NK-92 (cell line): ENCODE data around the gene CCDC12.

Experiments used
- DNase-seq: peaks from one replicate; lab custom pipeline; 2025; ENCODE audit not compliant: unreplicated experiment; lab: John Stamatoyannopoulos, UW

CCDC12 gene

GRCh38 chr3:46895761-46896160 lies 80.8 kb downstream of the CCDC12 start:
- no peak for DNase-seq

DNA sequence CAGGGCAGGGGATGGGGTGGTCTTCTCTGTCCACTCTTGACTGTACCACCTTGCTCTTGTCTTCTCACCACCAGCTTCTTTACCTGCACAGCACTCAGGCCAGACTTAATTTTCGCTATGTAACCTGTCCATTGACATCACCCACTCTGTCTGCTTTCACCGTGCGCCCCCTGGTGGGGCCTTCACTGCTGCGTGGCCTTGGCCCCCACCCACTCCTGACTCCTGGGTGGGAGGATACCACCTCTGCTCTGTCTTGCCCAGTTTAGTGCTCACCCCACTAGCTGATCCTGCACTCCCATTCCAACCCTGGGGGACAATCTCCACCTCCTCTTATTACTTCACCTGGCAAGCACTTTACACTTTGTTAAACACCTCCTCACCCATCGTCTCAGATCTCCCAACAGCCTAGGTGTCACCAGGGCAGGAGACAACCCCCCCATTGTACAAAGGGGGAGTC lies 81.3 kb downstream of the CCDC12 start:
- DNase-seq, result no peak

DNA sequence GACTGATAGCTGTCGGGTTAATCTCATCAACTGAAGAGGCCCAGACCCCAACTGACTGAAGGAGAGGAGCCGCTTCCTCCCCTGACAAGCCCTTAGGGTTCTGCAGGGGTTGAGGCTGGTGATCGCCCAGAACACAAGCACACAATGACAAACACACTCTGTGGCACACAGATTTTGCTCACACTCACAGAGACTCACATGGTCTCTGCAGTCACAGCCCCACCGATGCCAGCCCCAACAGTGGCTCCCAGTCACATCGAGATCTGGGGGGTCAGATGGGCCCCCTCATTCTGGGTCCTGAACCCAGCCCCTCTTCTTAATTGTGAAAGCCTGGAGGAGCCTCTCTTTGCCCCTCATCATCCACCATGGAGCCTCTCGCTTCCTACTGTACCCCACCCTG lies 82.3 kb downstream of the CCDC12 start:
- DNase-seq, result no peak

GRCh38 chr3:46893763-46894162 lies 82.8 kb downstream of the CCDC12 start:
- DNase-seq, result no peak

- no peak for DNase-seq
These were observed 83.3 kb downstream of the CCDC12 start for GRCh38 chr3:46893146-46893748.

GRCh38 chr3:46892285-46893145 lies 84.0 kb downstream of the CCDC12 start:
- no peak for DNase-seq

DNA sequence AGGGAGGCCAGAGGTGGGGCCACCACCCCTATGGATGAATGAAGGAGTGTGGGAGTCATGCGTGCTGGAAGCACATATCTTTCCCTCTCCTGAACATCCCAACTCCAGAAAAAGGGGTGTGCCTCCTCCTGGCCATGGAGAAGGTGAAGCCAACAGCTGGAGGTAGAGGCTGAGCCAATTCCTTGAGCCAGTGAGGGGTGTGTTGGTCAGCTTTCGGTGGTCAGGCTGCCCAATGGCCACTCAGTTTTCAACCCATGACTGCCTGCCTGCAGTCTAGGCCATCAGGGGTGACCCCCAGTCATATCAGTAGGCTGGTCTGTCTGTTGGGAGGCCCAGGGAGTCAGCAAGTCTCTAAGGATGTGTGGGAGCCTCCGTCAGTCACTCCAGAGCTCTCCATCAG lies 85.4 kb downstream of the CCDC12 start:
- no peak for DNase-seq

GRCh38 chr3:46890132-46890531 lies 86.4 kb downstream of the CCDC12 start:
- no peak for DNase-seq

DNA sequence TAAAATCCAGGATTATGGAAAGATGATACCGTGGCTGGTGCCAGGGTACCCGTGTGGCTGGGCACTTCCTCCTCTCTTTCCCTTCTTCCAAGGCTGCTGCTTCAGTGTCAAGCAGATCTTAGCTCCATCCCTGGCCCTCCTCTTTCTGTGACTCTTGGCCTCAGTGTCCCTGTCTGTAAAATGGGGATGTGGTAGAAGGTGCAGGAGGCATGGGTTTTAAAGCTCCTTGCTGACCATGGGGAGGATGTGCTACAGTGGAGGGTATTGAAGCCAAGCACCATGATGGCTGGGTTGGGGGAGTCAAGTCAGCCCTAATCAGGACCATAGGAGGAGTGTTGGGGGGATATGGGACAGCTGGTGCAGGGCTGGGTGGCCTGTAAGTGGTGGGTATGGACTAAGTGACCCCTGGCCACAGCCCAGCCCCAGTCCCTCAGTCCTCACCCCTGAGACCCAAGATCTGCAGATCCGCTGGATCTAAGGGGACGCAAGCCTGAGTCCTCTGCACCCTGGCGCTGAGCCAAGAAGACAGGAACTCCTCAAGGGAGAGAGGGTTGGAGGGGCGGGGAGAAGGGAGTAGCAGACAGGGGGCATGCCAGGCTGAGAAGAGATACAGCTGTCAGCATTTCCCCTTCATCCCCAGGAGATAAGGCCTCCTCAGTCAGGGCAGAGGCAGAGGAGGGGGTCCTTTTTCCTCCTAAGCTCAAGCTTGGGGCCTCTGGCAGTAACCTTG lies 87.0 kb downstream of the CCDC12 start:
- DNase-seq, result no peak

DNA sequence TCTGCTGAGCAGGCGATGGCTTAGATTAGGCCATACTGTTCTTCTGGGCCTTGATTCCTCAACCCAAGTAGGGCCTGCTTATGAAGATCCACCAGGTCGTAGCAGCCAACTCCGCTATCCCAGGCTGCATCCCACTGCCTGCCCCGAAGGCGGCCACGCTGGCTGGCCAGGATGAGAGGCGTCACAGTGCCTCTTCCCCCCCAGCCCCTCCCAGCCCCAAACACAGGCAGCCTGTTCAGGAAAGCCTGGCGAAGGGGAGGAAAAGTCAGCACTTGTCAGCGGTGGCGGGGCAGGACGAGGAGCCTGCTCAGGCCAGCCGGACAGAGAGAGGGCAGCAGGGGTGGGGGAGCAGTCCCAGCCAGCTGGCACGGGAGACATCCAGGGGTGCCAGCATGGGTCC lies 87.8 kb downstream of the CCDC12 start:
- DNase-seq, result no peak

DNA sequence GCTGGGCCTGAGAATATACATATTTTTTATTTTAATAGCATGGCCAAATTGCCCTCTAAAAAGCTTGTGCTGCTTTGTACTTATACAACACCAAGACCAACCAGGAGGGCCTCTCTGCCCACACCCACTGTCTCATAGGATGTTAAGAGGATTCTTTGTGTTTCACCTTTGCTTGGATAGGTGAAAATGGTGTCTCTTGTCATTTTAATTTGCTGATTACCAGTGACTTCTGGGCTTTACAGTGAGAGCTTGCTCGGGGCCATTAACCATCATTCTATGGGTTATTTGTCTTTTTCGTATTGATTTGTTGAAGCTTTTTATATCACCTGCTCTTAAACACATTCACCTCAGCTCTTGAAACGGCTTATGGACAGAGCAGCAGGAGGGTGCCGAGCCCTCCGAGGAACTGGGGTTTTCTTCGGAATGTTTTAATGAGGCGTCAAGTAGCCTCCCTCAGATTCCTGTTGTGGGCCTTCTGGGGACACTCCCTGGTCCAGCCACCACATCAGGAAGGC lies 88.5 kb downstream of the CCDC12 start:
- no peak for DNase-seq

- DNase-seq, result no peak
These were observed 90.9 kb downstream of the CCDC12 start for GRCh38 chr3:46885612-46886011.

GRCh38 chr3:46884929-46885328 lies 91.6 kb downstream of the CCDC12 start:
- no peak for DNase-seq

DNA sequence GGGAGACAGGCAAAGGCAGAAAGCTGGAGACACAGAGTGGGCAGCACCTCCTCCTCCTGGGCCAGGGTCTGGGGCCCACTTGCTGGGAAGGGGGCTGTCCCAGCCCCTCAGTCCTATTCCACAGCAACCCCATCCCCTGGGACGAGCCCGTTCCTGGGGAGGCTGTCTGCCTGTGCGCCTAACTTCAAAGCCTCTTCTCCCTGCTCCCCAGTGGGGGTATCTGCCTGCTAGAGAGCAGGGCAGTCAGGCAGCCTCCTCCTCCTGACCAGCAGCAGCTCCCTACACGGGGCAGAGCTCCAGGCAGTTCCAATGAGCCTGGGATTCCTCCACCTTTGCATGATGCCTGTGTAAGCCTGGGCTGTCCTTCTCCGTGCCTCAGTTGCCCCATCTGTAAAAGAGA lies 92.1 kb downstream of the CCDC12 start:
- no peak for DNase-seq

DNA sequence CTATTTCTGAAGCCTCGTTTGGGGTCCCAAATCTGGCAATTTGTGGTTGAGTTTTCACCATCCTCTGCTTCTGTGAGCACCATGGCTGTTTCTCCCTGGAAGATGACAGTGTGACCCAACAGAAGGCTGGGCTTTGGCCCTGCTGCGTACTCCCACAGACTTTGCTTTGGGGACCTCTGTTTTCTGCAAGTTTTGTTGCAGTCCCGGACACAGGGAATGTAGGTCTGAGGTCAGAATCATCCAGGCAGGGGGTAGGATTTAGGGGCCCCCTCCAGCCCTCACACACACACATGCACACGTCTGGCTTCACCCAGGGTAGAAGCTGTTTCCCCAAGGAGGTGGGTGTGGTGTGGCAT lies 92.7 kb downstream of the CCDC12 start:
- DNase-seq, result no peak

DNA sequence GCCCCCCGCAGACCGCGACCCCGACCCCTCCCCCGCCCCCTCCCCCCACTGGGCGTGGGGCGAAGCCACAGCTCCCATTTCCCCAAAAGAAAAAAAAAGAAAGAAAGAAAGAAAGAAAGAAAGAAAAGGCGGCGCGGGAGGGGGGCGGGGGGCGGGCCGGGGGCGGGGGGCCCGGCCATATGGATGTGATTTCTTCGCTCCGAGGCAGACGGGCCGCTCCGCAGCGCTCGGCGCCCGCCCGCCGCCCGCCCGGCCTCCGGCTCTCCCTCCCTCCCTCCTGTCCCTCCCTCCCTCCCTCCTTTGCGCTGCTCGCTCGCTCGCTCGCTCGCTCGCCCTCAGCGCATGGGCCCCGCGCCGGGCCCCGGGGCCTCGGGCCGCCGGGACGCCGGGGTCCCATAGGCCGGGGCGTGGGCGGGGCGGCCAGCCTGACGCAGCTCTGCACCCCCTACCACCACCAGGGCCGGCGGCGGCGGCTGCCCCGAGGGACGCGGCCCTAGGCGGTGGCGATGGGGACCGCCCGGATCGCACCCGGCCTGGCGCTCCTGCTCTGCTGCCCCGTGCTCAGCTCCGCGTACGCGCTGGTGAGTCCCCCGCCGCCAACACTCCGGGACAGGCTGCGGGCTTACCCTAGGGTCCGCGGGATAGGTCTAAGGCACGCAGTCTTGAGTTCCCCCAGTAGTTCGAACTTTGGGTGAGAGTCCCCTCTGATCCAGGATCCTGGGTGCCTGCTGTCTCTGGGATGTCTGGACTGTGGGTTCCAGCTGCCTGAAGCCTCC lies 93.3 kb downstream of the CCDC12 start:
- DNase-seq, result no peak

DNA sequence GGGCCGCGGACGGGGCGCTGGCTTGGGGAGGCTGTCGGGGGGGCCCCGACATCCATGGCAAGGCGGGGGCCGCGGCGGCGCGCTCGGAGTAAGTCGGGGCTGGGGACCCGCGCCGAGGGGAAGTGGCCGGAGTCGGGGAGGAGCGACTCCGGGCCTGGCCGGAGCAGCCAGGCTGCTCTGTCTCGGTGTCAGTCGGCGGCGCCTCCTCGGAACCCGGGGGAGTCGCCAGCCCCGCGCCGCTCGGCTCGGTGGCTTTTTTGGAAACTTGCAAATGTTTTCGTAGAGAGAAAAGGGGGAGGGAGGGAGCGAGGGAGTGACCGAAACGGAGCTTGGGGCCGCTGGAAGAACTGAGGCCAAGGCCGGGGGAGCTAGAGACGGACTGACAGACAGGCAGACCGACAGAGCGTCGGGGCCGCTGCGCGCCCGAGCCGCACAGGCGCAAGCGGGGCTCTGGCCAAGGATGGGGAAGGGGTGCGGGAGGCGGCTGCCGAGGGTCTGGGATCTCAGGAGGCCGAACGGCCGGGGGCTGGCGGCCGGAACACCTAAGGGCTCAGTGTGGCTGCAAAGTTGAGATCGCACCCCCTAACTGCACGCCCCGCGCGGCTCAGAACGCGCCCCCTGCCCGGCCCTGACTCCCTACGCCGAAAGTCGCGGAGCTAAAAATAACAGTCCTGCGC lies 94.0 kb downstream of the CCDC12 start:
- no peak for DNase-seq

- no peak for DNase-seq
These were observed 94.8 kb downstream of the CCDC12 start for GRCh38 chr3:46881596-46882376.

DNA sequence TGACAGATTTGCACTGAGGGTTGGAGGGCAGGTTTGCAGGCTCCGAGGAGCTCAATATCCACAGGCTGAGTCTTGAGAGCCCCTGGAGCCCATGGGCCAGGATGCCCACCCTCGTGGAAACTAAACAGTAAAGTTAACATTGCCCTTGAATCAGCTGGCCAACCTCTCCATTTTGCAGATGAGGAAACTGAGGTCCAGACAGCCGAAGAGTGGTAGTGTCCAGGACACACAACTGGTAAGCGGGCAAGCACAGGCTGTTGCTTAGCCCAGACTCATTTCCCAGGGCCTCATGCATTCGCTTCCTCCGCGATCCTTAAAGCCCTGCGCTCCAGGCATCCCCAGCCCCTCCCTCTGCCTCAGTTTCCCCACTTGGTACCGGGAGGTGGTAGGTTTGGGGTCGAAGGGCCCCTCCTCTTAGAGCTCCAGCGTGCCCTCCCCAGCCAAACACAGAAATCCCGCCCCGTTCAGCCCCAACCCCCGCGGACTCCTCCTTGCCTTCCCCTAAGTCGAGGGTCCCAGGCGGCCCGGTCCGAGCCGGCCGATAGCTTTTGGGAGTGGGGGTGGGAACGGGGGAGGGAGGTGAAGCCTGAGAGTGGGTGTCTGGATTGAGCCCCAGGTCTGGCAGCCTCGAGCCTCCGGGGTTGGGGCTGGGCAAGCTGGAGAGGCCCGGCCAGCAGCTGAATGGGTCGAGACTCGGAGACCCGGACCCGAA lies 95.5 kb downstream of the CCDC12 start:
- no peak for DNase-seq
